Cardiac fibroblast (primary cell): ENCODE data around the gene NAA25.

Source experiments
- DNase-seq, 2 donors: peaks; one replicate each; pipeline versions ENCODE4 v3.0.0 to v3.0.0-alpha.2; 2010; ENCODE audit warnings: low read depth in 2 of 2
- H3K4me3 ChIP-seq, 2 donors: replicated peaks in 1 of 2; 1 replicate in 1 of 2; 2 replicates in 1 of 2; pipeline ENCODE4 v1.5.1; 2011; ENCODE audit warnings: low read depth in 2 of 2, low read length in 2 of 2, mild to moderate bottlenecking in 2 of 2, moderate library complexity in 1 of 2
- CTCF ChIP-seq: IDR thresholded peaks from one replicate; pipeline ENCODE4 v1.5.1; 2011; ENCODE audit warnings: low read depth, mild to moderate bottlenecking, low read length, inconsistent platforms

NAA25 gene

GRCh38 chr12:112126000-112126438, 17.4 kb upstream of the NAA25 start:
- DNase-seq = no peak
- no peak for TF ChIP-seq CTCF
- peak overlapping the region; percentile 78 to 89 for H3K4me3 ChIP-seq

- no peak for TF ChIP-seq CTCF
- peak within 1 kb of the TSS; percentile 78 to 89 for H3K4me3 ChIP-seq
Measured at GRCh38 chr12:112125250-112125999, 16.8 kb upstream of the NAA25 start, which contains the start of gene TRAFD1. Gene TRAFD1 (plus strand): TSS chr12:112125560. CDS start chr12:112130523, 4,963 bp downstream.

DNA sequence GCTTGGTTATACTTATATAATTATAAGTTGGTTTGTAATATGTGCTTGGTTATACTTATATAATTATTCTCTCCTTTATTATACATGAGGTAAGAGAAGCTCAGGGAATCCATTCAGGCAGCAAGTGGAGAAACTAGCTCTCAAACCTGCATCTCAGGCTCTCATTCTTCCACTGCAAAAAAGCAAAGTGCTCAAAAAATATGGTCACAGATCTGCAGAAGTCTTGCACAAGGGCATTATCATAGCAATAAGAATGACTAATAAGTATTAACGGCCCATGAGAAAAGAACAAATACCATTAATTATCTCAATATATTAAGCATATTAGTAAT, 16.3 kb upstream of the NAA25 start:
- TF ChIP-seq CTCF = no peak
- H3K4me3 ChIP-seq = peak overlapping the region in 1 of 2 donors; percentile 78
- DNase-seq = no peak

More at GRCh38 chr12:112125250-112125999, 16.8 kb upstream of the NAA25 start, which contains the start of gene TRAFD1:
- peak; percentile 97 to 98 for DNase-seq

- DNase-seq = peak; percentile 76
- TF ChIP-seq CTCF = no peak
- H3K4me3 ChIP-seq = no peak overlapping the region
Measured at GRCh38 chr12:112122823-112123690, 14.5 kb upstream of the NAA25 start.

GRCh38 chr12:112121780-112122565, 13.4 kb upstream of the NAA25 start:
- peak; percentile 76 to 94 for DNase-seq
- no peak for TF ChIP-seq CTCF
- H3K4me3 ChIP-seq = no peak overlapping the region

- H3K4me3 ChIP-seq = no peak overlapping the region
- no peak for TF ChIP-seq CTCF
- DNase-seq = peak in 1 of 2 donors; percentile 59
Measured at GRCh38 chr12:112117685-112118084, 9.1 kb upstream of the NAA25 start.
